Dedifferentiated amniotic fluid mesenchymal stem cell (primary cell): ENCODE results near the gene OR6C6.
"Not testable (repeated sequence)": the region's sequence is repeated elsewhere in the genome, so short reads cannot be mapped to it uniquely, and the experiment has no call there.

Experiments used
- DNase-seq: peaks from one replicate; pipeline ENCODE4 v3.0.0-alpha.2; 2016; ENCODE audit errors: extremely low spot score

OR6C6 gene

DNA sequence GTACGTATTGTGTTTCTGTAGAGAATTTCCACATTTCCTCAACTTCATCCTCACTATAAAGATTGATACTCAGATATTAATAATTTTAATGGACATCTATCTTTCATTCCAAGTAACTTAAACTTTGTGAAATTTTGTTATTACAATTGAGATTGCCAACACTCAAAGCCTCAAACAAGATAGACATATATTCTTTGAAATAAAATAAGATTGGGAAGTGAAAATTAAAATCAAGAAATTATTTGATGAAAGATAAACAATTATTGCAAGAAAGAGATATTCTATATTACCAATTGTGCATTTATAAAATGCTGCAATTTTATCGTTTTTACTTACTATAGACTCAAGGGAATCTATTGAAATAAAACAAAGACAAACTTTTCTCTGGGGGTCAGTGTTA, at the start of gene OR6C6:
OR6C6 (minus strand) TSS at position 101 of the 400 bp plus-strand sequence. CDS start 1,337 bp downstream, outside the sequence.
- no peak for DNase-seq

DNA sequence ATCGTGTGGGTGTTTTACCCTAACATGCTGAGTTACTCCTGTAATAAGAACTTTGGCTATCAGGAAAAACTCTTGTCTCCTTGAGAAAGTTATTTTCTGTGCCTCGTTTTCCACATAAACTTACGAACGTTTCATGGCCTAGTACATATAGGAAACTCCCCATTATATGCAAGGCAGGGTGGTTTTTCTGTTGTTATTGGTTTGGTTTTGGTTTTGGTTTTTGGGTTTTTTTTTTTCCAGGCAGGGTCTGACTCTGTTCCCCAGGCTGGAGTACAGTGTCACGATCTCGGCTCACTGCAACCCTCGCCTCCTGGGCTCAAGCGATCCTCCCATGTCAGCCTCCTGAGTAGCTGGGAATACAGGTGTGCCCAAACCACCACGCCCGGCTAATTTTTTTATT, 39.6 kb upstream of the OR6C6 start:
- no peak for DNase-seq

DNA sequence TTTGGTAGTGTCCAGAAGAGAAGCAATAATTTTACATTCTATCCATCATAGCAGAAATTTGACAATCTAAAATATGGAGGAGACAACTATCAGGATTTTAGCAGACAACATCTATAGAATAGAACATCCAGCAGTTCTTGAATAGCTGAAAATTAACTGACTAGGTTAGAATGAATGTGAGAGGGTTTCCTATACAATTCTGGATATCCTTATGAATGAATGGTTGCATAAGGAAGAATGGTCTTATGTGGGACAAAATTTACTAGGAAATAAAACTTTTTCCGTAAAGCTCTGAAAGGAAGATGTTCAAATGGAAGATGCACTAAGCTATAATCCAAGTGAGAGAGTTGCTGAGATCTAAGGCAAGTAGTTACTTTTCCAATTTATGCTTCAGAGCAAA, 34.1 kb upstream of the OR6C6 start, which contains the start of gene OR6C3:
OR6C3 (plus strand) TSS at position 301 of the 400 bp plus-strand sequence. CDS start 955 bp downstream, outside the sequence.
- DNase-seq, result no peak

DNA sequence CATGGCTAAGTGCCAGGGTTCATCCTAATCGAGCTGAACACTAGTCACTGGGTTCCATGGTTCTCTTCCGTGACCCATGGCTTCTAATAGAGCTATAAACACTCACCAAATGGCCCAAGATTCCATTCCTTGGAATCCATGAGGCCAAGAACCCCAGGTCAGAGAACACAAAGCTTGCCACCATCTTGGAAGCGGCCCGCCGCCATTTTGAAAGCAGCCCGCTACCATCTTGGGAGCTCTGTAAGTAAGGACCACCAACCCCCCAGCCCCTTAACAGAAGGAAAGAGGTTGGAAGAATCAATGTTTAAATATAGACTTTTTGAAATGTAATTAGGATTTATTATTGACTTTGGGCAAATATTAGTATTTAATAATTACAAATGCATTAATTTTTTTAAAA, 29.4 kb upstream of the OR6C6 start:
- DNase-seq, result not testable (repeated sequence)

DNA sequence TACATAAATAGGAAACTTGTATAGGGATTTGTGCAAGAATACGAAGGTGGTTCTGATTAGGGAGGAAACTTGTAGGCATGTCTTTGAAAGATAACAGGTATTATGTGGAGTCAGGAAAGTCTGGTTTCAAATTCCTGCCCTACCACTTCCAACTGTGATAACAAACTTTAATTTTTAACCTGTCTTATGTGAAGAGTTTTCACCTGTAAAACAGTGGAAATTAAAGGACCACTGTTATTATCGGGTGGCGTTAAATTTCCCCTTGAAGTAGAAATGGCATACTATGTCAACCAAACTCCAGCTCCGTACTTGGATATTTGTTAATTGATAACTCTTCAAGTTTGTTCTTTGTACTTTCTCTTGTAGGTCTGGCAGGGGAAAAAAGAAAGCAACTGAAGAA, 23.8 kb upstream of the OR6C6 start:
- no peak for DNase-seq

DNA sequence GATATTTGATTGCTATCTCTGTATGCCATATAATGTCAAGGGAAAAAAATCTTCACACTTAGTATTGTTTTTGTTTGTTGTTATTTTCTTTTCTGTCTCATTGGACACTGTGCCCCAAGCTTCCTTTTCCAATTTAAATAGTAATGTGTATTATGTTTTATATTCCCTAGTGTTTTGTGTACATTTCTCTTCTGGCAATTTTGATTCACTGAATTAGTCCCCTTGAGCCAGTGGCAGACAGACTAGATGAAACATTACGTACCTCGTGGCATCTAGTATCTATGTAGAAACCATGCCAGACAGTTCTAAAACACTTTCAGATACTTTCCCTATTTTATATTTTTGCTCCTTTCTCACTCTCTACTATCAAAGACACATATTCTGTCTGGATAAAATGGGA, 17.7 kb upstream of the OR6C6 start, which contains the start of gene OR6C1:
OR6C1 (plus strand) TSS at position 301 of the 400 bp plus-strand sequence. CDS start 6,257 bp downstream, outside the sequence.
- no peak for DNase-seq

DNA sequence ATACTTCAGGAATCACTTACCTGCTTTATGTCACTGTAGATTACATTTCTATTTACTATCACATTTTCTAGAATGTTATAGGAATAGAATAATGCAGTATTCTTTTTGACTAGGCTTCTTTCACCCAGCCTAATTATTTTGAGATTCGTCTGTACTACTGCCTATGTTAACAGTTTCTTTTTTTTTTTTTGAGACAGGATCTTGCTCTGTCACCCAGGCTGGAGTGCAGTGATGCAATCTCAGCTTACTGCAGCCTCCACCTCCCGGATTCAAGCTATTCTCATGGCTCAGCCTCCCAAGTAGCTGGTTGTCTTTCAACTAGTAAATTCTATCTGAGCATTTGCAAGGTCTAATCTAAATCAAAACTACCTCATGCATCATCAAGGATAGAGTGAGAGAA, 6.4 kb downstream of the OR6C6 start:
- DNase-seq, result no peak

DNA sequence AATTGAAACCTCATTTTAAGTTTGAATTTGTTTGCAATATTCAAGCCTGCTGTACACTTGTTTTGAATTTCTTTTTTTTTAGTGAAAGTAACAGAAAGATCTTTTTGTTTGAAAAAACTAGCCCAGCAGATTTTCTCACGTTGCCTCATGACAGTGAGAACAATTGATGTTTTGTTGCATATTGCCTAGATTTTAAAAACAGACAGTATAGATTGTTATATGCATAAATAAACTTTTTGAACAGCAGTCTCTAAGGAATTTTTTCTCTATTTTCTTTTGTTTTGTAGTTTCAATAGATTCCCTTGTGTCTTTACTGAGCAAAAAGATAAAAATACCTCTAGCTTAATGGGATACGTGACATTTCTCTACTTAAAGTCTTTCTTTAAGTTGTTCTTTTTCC, 15.4 kb downstream of the OR6C6 start:
- no peak for DNase-seq

DNA sequence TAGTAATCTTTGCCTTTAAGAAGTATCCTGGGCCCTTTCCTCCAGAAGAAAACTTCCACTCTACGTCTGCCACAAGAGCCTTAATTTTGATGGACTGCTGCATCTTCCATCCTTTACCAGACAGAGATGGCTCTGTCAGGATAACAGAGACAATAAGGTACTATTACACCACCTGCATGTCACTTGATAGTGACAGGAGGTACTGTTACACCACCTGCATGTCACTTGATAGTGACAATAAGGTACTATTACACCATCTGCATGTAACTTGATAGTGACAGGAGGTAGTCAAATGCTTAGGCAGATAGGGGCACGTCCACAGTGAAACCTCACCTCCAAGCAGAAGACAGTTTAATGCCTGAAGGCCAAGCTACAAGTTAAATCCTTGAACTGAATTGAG, 38.1 kb downstream of the OR6C6 start:
- no peak for DNase-seq

DNA sequence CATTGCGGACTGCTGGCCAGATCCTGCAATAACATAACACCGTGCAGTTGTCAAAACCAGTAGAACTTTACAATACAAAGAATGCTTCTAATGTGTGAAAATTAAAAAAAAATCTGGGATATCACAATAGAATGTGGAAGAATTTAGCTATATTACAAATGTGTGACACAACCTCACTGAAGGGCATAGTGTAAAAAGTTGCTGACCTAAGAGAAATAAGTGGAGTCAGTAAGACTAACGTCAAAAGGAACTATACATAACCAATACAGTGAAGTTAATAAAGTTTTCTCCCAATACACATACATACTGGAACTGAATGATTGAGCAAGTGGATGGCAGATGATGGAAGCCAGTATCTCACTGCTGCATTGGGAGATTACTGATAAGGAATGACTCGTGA, 39.5 kb downstream of the OR6C6 start:
- no peak for DNase-seq

DNA sequence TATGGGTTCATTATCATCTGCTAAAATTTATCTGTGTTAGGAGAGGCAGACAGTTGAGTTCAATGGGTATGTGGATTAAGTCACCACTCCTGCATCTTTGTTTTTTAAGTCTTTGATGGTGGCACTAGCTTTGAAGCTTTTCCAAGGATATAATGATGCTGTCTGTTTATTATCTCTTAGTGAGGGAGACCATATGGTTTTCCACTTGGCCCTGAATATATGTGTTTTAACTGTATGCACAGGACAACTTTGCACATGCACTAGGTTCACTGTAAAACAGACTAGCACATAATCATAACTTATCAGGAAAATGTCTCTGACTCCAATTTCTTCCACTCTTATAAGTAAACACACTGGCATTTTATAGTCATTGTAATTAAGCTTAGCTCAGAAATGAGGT, 43.1 kb downstream of the OR6C6 start:
- no peak for DNase-seq

DNA sequence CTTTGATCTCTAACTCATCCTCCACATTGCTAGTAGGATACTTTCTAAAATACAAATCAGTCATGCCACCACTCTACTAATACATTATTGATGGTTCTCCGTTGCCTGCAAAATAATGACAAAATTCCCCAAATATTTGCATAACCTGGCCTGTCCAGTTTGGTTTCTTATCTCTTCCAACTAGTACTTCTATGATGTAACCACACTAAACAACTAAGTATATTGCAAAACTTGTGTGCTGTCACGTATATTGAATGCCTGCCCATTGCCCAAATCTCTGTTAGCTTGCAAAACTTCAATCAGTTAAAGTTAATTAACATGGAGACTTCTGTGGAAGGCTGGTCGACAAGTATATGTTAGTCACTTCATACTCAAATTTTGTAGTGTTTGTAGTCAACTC, 45.4 kb downstream of the OR6C6 start:
- no peak for DNase-seq

DNA sequence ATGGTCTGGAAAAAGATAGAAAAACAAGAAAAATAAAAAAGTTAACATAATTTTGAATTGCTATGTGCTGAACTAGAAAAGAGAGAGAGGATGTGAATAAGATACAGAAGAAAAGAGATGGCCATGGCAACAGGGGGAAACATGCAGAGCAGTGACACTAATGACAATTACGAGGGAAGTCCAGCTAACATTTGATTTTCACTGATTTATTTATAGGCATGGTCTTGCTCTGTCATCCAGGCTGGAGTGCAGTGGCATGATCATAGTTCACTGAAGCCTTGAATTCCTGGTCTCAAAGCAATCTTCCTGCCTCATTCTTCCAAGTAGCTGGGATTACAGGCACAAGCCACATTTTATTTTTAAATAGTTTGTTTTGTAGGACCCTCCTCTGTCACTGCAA, 50.2 kb downstream of the OR6C6 start:
- no peak for DNase-seq

DNA sequence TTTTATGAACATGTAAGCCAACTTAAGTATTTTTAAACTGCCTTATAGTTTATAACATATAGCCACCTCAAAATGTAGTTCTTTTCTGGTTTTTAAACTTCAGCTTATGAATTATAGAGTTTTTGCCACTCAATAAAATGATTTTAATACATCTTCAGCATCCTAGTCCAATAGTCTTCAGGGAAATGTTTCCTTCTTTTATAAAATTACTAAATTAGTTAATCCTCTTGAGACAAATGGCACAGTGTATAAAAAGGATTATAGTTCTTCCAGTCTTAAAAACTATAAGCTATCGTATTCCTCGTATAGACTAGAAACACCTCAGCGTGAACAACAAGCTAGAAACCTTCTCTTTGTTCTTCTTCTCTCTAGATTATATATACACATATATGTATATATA, 52.1 kb downstream of the OR6C6 start, which contains the start of gene OR6C74:
OR6C74 (plus strand) TSS at position 301 of the 400 bp plus-strand sequence. CDS start 2,679 bp downstream, outside the sequence.
- DNase-seq, result no peak
